ENCODE measurements around the gene SLC13A2.
"Not testable (repeated sequence)": the region's sequence is repeated elsewhere in the genome, so short reads cannot be mapped to it uniquely, and the experiment has no call there.

Gene SLC13A2

DNA sequence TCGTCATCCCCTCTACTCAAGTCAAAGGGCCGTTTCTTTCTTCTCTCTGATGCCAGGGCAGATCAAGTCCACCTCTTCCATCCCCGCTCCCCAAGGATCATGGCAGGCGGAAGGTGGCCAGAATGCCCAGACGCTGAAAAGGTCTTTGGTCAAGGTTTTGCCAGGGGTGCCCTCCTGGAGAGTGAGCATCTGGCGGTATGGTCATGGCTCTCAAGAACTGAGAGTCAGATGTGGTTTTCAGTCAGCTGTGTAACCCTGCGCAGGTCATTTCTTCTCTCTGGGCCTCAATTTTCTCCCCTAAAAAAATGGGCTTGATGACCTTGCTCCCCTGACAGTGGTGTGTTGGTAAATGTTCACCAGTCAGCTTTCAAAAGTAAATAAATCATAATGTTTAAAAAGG is 45.1 kb downstream of the SLC13A2 start:
- DNase-seq: no peak

DNA sequence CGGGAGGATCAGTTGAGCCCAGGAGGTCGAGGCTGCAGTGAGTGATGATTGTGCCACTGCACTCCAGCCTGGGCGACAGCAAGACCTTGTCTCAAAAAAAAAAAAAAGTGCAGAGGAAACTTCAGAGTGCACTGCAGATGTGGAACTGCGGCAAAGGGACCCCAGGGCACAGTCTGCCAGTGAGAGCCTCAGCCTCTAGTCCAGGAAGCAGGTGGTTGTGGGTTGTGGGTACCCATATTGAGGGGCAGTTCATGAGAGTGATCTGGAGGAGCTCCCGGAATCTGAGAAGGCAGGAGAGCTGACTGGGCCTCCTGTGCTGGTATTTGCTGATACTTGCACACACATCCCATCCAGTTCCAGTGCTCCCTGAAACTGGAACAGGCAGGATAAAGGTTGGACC is 45.8 kb downstream of the SLC13A2 start:
- DNase-seq: no peak

DNA sequence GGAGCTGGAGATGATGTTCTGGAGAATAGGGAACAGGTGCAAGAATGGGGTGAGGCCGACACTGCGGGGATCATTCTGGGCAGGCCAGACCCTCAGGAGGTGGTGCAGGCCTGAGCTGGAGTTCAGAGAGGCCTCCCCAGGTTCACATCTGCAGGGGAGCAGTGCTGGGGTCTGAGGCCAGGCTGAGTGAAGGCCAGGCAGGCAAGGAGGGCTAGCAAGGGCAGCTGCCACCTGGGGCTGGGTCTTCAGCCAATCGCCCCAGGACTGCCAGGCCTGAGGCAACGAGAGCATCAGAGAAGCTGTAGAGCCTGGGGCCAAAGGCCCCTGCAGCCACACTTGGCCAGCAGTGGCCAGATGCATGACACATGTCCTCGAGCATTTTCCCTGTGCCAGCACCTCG is 47.2 kb downstream of the SLC13A2 start:
- no peak for DNase-seq

DNA sequence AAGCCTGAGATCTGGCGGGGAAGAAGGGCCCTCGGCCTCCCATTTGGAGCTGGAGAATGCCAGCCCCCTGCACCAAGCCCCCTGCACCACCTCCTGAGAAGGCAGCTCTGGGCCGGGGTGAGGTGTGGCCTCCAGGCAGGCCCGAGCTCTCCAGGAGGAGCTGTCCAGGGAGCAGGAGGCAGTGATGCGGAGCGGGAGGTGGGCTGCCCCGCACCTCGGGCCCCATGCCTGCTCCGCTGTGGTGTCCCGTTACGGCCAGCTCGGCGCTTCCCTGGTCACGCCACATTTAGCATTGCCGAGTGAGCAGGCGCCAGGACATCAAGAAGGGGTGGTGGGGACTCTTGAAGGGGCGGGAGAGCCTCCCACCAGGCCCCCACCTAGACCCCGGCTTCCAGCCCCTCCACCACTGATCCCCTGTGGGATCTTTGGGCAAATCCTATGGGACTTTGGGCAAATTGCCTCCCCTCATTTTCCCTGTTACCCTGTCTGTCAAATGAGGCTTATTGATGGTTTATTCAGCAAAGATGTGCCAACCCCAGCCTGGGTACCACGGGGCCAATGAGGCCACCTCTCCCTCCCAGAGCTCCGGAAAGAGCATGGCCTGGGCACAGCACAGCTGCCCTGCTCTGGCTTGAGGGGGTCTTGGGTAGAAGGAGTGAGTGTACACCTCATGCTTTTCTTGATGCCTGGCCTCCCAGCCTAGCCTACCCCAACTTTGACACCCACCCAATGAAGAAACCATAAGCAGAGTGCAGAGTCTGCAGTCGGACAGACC is 48.1 kb downstream of the SLC13A2 start:
- DNase-seq: no peak

DNA sequence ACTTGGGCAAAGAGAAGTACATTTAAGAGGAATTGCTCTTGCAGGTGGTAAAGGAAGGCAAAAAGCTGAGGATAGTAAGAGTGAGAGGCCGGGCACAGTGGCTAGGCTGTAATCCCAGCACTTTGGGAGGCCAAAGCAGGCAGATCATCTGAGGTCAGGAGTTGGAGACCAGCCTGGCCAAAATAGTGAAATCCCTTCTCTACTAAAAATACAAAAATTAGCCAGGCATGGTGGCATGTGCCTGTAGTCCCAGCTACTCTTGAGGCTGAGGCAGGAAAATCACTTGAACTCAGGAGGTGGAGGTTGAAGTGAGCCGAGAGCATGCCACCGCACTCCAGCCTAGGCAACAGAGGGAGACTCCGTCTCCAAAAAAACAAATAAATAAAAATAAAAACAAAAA is 48.8 kb downstream of the SLC13A2 start:
- DNase-seq: not testable (repeated sequence)

DNA sequence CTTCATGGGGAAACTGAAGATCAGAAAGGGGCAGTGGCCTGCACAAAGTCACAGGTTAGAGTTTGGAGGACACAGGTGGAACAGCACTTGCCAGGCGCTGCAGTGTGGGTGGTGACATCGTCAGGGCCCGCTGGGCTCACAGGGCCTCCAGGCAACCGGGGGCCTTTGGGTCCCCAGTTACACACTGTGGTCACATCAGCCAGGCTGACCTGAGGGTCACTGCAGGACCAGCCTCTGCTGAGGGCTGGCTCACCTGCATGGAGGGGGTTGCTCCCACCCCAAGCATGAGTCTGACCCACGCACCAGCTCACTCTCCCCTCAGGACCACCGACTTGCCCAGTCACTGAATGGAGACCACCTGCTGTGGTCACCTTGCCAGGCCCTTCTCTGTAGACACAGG is 49.7 kb downstream of the SLC13A2 start:
- DNase-seq: no peak

DNA sequence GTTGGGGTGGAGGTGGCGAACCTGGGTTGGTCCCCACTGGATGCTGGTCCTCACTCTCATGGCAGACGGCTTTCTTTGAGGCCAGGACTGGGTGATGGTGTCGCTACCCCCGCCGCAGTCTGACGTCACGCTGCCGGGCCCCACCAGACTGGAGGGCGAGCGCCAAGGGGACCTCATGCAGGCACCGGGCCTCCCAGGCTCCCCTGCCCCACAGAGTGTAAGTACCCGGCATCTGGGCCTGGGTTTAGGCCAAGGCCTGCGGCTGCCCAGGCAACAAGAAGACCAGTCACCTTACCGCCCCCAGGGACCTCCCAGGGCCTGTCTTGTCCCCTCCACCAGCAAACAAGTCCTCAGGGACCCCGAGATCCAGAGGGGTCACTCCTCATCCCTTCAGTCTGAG is 50.4 kb downstream of the SLC13A2 start:
- DNase-seq: no peak

DNA sequence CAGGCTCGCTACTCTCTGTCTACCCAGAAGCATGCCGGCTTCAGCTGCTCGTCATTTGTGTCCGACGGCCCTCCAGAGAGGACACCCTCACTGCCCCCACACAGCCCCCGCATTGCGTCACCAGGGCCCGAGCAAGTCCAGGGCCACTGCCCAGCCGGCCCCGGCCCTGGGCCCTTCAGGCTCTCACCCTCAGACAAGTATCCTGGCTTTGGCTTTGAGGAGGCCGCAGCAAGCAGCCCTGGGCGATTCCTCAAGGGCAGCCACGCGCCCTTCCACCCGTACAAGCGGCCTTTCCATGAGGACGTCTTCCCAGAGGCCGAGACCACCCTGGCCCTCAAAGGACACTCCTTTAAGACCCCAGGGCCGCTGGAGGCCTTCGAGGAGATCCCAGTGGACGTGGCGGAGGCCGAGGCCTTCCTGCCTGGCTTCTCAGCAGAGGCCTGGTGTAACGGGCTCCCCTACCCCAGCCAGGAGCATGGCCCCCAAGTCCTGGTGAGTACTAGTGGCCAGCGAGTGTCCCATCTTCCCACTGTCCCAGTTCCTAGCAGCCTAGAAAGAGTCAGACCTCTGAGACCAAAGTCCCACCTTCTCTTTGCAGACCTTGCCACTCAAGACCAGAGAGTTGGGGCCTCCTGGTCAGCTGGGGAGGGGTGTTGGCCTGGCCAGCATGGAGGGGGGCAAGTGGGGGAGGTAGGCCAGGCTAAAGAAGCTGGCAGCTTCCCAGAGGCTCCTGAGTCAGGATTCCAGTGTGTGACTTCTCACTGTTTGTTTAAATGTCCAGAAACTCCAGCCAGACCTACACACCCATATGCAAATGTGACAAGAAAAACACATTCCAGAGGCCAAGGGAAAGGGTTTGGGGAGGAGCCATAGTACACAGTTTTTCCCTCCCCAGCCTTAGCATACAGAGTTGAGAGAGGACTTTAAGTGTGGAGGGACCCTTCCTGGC is 51.3 kb downstream of the SLC13A2 start:
- no peak for DNase-seq

DNA sequence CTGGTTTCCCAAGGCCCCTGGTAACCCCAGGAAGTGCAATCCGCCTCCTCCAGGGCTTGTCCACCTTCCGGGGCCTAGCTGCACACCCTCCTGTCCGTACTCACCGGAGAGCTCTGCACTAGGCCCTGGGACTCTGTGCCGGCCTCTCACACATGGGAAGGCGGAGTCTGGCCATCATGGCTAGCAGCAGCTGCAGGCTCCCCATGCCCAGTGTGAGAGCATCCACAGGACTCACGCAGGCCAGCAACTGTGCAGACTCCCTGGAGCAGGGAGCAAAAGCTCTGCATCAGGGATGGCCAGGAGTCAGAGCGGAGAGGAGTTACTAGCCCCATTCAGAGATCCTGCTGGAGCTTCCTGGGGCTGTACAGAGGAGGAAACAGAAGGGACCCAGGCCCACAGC is 52.9 kb downstream of the SLC13A2 start:
- no peak for DNase-seq

DNA sequence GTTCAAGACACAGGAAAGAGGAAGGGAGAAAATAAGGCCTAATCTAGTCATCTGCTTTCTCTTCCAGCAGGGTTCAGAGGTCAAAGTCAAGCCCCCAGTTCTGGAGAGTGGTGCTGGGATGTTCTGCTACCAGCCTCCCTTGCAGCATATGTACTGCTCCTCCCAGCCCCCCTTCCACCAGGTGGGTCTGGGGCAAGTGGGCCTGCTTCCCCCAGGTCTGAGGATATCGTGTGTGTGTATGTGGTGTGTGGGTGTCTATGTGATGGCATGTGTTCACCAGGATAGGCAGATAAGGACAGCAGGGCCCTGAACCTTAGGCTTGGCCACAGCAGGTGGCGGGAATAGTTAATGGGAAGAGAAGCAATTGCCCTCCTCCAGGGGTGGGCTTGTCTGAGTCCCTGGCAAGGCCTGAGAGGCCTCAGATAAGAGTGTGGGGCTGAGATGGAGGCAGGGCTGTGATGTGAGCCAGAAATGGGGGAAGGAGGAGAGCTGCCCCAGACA is 53.8 kb downstream of the SLC13A2 start:
- no peak for DNase-seq

DNA sequence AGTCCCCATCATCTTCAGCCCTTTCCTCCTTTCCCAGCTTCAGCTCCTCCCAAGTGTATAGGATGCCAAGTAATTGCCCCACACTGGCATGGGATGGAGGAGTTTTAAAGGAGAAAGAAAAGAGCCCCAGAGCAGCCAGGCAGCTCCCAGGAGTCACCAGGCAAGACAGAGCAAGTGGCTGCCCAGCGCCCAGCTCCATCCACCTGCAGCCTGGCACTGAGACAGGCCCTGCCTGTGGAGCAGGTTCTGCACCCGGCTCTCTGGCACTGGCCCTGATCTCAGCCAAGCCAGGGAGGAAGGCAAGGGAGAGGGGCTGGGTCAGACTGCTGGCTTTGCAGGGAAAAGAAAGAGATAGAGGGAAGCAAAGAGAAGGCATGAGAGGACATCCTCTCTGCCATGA is 54.4 kb downstream of the SLC13A2 start:
- no peak for DNase-seq

DNA sequence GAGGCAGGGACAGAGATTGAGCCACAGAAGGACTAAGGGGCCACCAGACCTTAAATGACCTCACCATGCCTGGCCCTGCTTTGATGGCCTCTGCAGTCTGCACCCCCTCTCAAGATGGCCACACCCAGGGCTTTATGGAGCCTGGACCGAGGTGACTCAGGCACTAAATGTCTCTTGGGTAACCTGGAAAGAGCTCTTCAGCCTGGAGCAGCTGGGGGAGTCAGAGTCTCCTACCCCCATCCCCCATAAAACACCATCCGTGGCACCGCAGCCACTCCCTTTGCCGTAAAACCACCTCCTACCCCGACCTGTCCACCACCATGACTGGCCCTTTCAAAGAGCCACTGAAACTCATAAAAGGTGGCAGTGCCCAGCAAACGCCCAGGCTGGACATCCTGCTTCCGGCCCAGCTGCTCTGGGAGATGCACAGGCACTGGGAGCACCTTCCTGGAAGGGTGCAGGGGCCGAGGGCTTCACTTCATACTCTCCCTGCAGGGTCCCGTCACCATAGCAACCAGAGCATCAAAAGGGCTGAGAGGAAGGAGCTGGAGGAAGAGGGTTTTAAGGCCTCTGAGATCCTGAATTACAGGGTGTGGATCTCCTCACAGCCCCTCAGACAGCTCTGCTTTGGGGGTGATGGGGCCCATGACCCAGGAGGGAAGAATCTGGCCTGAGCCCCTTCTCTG is 55.0 kb downstream of the SLC13A2 start:
- DNase-seq: no peak

DNA sequence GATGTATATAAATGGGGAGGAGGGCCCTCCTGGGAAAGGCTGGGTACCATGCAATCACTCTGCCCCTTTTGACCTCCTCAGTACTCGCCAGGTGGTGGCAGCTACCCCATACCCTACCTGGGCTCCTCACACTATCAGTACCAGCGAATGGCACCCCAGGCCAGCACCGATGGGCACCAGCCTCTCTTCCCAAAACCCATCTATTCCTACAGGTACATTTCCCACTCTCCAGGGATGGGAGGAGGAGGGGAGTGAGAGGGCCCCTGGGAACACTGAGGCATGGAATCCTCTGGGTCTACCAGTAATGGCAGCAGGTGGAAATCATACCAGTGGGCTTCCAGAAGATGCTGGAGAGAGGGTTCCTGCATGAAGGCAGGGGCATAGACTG is 55.6 kb downstream of the SLC13A2 start:
- DNase-seq: no peak

DNA sequence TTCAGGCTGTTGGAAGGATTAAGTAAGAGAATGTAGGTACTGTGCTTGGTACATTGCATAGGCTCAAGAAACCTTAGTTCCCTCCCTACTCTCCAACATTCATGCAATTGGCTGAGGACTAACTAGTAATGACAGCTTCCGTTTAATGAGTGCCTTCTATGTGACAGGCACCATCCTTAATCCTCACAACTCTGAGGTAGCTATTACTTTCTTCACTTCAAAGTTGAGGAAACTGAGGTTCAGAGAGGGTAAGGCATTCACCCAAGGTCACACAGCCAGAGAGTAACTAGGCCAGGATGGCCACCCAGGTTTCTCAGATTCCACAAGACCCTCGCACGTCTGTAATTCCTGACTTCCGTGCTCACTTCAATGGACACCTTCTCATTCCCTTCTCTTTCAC is 56.8 kb downstream of the SLC13A2 start:
- no peak for DNase-seq

DNA sequence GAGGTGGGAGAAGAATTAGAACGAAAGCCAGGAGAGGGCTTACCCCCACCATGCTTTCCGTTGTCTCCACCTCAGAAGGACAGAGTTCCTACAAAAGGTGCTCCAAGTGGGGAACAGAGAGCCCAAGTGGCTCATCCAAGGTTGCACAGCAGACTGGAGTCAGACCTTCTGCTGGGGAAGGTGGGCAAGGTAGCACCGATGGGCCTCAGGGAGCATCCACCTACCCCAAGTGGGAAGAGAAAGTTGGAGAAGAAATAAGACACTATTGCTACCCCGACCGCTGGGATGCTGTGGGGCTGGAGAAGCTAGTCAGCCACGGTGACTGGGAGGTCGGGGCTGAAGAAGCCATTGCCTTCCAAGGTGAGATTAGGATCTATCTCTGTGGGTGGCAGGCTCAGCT is 57.5 kb downstream of the SLC13A2 start:
- DNase-seq: no peak

DNA sequence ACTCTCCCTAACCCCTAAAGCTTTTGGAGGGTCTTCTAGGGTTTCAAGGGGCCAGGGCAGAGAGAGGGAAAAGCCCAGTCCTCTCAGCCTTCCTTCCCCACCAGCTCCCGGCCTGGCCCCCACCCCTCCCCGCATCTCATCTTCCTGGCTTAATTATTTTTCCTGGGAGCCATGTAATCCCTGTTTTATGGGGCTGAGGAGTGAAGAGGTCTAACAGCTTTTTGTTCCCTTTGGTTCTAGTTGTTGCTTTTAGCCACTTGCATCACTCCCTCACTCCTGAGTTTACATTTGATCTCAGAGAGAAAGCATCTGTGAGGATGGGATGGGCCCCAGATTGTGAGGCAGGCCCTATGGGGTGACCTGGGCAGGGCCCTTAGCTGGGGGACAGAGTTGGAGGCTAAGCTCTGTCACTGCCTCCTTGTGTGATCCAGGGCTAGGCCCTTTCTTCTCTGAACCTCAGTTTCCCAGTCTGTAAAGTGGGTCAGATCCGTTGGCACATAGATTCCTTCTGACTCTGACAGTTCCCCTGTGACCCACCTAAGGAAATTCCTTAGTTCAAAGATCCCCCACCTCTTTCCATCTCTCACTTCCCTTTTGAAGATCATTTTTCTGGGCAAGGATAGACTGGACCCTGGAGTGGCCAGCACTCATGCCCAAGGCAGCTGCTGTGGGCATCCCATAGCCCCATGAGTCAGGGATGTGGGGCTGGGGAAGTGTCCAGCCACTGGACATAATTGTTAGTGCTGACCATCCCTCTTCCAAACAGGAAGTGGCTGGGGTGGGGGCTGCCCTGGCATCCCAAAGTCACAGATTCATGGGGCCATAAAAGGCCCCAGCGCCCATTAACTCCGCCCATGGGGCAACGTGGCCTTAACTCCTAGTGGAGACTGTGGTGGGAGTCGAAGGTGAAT is 58.9 kb downstream of the SLC13A2 start:
- no peak for DNase-seq

DNA sequence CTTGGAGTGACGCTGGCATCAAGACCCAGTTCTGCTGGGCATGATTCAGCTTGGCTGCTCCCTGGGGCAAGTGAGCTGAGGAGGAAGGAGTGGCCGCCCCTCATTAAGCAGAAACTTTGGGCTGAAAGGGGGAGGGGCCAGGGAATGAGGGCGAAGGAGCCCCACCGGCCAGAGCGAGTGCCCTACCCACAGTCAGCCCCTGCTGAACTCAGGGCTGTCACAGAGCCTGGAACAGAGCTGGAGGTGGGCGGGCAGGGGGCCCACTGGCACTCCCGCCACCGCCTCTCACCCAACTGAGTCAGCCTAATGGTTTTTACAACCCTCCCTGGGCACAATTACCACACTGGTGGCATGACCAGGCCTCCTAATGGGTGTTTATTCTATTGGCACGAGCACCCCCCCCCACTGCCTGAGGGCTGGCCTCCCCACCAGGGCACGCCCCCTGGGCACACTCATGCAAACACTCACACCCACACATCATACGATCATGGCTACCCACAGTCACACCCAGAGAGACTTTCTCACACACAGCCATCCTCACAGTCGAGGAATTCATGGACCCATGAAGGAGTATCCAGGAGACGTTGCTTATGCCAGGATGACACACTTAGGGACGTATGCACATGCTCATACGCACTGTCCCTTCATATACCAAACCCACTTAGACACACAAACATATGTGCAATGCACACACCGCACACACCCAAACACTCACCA is 59.8 kb downstream of the SLC13A2 start:
- DNase-seq: no peak

DNA sequence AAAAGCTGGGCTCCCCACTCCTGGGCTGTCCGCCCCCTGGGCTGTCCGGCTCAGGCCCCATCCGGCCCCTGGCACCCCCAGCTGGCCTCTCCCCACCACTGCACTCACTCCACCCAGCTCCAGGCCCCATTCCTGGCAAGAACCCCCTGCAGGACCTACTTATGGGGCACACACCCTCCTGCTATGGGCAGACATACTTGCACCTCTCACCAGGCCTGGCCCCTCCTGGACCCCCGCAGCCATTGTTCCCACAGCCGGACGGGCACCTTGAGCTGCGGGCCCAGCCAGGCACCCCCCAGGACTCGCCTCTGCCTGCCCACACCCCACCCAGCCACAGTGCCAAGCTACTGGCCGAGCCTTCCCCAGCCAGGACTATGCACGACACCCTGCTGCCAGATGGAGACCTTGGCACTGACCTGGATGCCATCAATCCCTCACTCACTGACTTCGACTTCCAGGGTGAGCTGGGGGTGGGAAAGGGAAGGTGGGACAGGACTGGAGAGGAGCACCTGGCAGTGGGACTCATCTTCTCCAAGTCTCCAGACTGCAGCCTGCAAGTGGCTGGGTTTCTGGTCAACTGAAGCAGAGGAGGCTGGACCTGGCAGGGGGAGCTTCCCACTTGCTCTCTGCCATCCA is 61.4 kb downstream of the SLC13A2 start:
- no peak for DNase-seq

DNA sequence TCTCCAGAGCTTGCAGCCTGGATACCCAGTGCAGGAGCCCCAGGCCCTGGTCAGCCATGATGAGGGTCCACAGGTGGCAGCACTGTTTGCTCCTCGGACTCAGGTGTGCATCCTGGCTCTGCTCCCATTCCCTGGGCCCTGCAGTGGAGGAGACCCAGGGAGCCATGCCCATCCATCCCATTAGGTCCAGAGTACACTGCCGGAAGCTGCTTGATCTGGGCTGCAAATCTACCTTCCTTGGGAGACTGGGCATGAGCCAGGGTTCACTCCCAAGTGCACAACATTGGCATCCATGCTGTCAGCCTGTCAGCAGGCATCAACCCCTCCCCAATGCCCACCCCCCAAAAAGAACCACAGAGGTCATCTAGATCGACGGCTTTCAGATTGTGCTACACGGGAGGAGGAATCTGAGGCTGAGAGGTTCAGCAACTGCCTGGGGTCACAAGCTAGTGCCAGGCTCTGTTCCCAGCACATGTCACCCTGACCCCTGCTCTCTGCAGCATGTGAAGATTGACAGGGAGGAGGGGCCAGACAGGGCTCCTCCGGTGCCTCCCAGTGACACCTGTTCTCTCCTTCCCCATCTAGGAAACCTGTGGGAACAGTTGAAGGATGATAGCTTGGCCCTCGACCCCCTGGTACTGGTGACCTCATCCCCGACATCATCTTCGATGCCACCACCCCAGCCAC is 63.2 kb downstream of the SLC13A2 start:
- no peak for DNase-seq

DNA sequence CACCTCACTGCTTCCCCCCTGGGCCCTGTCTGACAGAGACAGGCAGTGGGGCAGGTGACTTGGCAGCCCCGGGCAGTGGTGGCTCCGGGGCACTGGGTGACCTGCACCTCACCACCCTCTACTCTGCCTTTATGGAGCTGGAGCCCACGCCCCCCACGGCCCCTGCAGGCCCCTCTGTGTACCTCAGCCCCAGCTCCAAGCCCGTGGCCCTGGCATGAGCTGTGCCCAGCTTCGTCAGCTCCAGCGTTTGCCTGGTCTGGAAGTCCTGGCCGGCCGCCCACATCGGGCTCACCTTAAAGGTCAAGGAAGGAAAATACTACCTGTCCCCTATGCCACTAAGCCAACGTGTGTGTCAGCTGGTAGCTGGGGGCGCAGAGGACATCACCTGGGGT is 63.8 kb downstream of the SLC13A2 start:
- DNase-seq: no peak

All from NCI-H146 (cell line).